Measurements from ENCODE around the gene PRDM16. TPM values are rescaled to one million over a fixed set of nuclear protein-coding genes. Genes with fewer than 3 reads are reported as not detected.

PRDM16 gene
- total and polyA plus RNA-seq, 3 donors from 2014 or later = 2.1 to 5.6 (median 4.7) TPM

DNA sequence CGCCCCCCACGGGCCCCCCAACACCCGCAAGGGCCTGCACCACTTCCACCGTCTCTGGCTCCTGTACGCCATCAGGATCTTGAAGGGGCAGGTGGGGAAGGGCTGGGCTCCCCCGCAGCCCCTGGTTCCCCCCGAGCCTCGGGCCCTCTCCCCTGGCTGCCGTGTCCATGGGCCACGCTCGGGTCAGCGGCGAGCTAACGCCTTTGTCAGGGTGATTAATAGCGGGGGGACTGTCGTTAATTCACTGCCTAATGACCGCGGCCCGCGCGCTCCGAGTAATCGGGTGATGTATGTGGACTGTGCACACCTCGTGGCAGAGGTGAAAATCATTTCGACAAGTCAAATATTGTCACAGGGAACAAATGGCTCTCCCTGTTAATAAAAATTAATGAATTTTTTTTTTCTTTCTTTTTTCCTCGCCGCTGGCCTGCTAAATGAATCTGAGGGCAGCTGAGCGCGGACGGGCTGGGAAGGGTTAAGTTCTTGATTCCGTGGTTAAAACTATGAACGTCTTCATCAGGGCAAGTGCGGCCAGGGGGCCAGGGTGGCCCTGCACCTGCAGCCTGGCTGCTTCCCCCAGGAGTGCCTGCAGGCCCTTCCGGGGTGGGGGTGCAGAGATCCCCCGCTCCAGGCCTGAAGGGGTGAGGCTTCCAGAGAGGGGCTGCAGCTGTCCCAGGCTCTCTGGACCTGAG lies 100.8 kb downstream of the PRDM16 start:
- Histone ChIP-seq H3K9me3 (no peaks in the 10 kb centered on the region), H3K4me1 (peaks cover 41% of the 10 kb centered on the region), H3K27ac (peak overlapping the region in 1 of 2 donors; percentile 56), H3K27me3 (no peaks in the 10 kb centered on the region), H3K4me3 (no peak overlapping the region), H3K36me3 (ENCODE audit: low read depth, missing control alignments) (no peaks in the 10 kb centered on the region)
- 74 to 77% methylated on average over 28 to 35 of the region's 35 CpGs for WGBS, 2 donors
- no peak for DNase-seq
- TF ChIP-seq, protein P1, sequence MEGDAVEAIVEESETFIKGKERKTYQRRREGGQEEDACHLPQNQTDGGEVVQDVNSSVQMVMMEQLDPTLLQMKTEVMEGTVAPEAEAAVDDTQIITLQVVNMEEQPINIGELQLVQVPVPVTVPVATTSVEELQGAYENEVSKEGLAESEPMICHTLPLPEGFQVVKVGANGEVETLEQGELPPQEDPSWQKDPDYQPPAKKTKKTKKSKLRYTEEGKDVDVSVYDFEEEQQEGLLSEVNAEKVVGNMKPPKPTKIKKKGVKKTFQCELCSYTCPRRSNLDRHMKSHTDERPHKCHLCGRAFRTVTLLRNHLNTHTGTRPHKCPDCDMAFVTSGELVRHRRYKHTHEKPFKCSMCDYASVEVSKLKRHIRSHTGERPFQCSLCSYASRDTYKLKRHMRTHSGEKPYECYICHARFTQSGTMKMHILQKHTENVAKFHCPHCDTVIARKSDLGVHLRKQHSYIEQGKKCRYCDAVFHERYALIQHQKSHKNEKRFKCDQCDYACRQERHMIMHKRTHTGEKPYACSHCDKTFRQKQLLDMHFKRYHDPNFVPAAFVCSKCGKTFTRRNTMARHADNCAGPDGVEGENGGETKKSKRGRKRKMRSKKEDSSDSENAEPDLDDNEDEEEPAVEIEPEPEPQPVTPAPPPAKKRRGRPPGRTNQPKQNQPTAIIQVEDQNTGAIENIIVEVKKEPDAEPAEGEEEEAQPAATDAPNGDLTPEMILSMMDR (IDR thresholded peaks at IDR 0.05) = no peak
- no peak for TF ChIP-seq POLR2A (IDR thresholded peaks at IDR 0.05)
- intact Hi-C loops (cut with DNase I; ENCODE audit: low total_unique reads) = no loop called here

DNA sequence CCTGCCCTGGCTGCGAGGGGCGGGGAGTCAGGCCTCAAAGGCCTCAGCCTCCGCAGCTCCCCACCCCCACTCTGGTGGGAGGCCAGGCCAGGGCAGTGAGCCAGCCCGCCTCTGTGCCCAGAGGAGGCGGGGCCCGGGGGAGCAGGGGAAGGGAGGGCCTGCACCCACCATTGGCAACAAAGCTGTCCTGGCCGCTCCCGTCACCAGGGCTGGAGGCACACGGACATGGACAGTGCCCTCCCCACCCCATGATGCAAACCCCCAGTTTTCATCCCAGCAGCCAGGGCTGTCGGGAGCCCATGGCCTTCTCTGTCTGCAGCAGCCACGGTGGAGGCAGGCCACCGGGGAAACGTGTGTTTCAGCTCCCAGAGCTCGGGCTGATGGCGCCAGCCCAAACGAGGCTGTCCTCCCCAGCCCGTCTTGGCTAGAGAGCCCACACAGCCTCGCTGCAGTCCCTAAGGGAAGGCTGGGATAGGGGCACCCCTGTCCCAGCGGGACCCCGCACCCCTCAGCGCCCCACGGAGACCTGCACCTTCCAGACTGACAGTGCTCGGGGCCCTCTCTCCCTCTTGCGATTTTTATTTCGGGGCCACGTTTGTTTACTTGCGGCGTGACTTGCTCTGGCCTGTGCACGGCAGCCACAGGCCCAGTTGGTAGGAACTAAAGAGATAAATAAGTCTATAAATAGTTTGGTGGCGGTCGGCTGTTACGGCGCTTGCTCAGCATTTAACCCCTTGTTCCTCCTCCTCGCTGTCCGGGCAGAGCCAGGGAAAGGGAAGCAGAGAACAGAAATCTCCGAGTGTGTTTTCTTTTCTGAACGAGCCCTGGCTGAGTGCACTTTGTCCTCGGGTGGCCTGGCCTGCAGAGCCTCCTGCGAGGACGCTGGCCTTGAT lies 101.8 kb downstream of the PRDM16 start:
- TF ChIP-seq, protein P1 (IDR thresholded peaks at IDR 0.05) = no peak
- TF ChIP-seq POLR2A (IDR thresholded peaks at IDR 0.05) = no peak
- peaks cover 48% of the 10 kb centered on the region for H3K4me1 ChIP-seq
- 24 to 53% methylated on average over 30 to 40 of the region's 40 CpGs for WGBS, 2 donors
- no peak overlapping the region for H3K4me3 ChIP-seq
- H3K36me3 ChIP-seq (ENCODE audit: low read depth, missing control alignments) = no peaks in the 10 kb centered on the region
- DNase-seq = peak; percentile 84
- H3K9me3 ChIP-seq = no peaks in the 10 kb centered on the region
- intact Hi-C loops (cut with DNase I; ENCODE audit: low total_unique reads) = no loop called here
- peak overlapping the region; percentile 56 to 68 for H3K27ac ChIP-seq
- no peaks in the 10 kb centered on the region for H3K27me3 ChIP-seq

GRCh38 chr1:3171761-3172160 lies 102.8 kb downstream of the PRDM16 start:
- WGBS, 2 donors = 92% methylated on average over 19 of the region's 19 CpGs; no CpG with 5 or more reads in 1 of the 2 donors
- H3K36me3 ChIP-seq (ENCODE audit: low read depth, missing control alignments) = no peaks in the 10 kb centered on the region
- intact Hi-C loops (cut with DNase I; ENCODE audit: low total_unique reads) = no loop called here

GRCh38 chr1:3172431-3173380 lies 103.7 kb downstream of the PRDM16 start:
- H3K4me1 ChIP-seq = peaks cover 48% of the 10 kb centered on the region
- H3K27me3 ChIP-seq = no peaks in the 10 kb centered on the region
- intact Hi-C loops (cut with DNase I; ENCODE audit: low total_unique reads) = no loop called here
- TF ChIP-seq POLR2A (IDR thresholded peaks at IDR 0.05) = no peak
- TF ChIP-seq, protein P1 (IDR thresholded peaks at IDR 0.05) = no peak
- H3K36me3 ChIP-seq (ENCODE audit: low read depth, missing control alignments) = no peaks in the 10 kb centered on the region
- H3K27ac ChIP-seq = no peak overlapping the region
- DNase-seq = peak; percentile 94
- no peaks in the 10 kb centered on the region for H3K9me3 ChIP-seq
- H3K4me3 ChIP-seq = no peak overlapping the region
- WGBS, 2 donors = 75 to 81% methylated on average over 33 to 34 of the region's 34 CpGs

More at GRCh38 chr1:3171761-3172160, 102.8 kb downstream of the PRDM16 start:
- Histone ChIP-seq H3K4me3 (no peak overlapping the region), H3K9me3 (no peaks in the 10 kb centered on the region), H3K27me3 (no peaks in the 10 kb centered on the region), H3K27ac (peak overlapping the region; percentile 33 to 68), H3K4me1 (peaks cover 48% of the 10 kb centered on the region)
- no peak for DNase-seq
- TF ChIP-seq POLR2A (IDR thresholded peaks at IDR 0.05) = no peak
- TF ChIP-seq, protein P1 (IDR thresholded peaks at IDR 0.05) = no peak

Data from testis (tissue), 3 donors.